Transverse colon (tissue), 3 donors: Measurements from ENCODE around the gene GARNL3.

Experiments
- POLR2A ChIP-seq: fragments of 450-650 bp; IDR thresholded peaks from one replicate; pipeline ENCODE4 v1.6.1; 2016; ENCODE audit warnings: antibody characterized with exemption, mild to moderate bottlenecking, moderate library complexity
- TF ChIP-seq, protein P1 (sequence below), 5 experiments: fragments of 200-600 bp in 3 of 5; fragments of 450-650 bp in 2 of 5; sonication (generic) in 3 of 5; IDR thresholded peaks; 1 replicate in 2 of 5; 2 replicates in 3 of 5; pipeline ENCODE4 v1.5.1; 2016 to 2017; ENCODE audit warnings: antibody characterized with exemption in 5 of 5, inconsistent platforms in 3 of 5, mild to moderate bottlenecking in 2 of 5, moderate library complexity in 1 of 5

DNA sequence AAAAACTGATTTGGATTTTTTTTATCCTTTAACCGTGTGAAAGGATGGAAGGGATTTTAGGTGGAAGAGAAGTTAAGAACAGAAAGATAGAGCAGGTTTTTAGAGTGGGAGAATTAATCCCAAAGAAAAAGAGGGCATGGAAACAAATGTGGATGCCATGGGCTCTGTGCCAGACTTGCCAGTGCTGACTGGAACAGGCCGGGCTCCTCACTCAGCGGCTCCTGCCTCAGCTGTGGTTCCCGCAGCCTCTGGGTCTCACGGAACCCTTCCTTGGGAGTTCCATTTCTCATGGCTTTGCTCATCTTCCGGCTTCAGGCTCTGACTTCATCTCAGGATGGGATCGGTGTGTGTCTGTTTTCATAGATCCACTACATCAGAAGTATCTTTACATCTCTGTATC is 102.0 kb downstream of the GARNL3 start:
- TF ChIP-seq, protein P1, sequence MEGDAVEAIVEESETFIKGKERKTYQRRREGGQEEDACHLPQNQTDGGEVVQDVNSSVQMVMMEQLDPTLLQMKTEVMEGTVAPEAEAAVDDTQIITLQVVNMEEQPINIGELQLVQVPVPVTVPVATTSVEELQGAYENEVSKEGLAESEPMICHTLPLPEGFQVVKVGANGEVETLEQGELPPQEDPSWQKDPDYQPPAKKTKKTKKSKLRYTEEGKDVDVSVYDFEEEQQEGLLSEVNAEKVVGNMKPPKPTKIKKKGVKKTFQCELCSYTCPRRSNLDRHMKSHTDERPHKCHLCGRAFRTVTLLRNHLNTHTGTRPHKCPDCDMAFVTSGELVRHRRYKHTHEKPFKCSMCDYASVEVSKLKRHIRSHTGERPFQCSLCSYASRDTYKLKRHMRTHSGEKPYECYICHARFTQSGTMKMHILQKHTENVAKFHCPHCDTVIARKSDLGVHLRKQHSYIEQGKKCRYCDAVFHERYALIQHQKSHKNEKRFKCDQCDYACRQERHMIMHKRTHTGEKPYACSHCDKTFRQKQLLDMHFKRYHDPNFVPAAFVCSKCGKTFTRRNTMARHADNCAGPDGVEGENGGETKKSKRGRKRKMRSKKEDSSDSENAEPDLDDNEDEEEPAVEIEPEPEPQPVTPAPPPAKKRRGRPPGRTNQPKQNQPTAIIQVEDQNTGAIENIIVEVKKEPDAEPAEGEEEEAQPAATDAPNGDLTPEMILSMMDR (IDR thresholded peaks at IDR 0.05), result no peak
- no peak for TF ChIP-seq POLR2A
